Fibroblast of lung (primary cell): ENCODE measurements around the gene INO80C. TPM values are rescaled to one million over a fixed set of nuclear protein-coding genes. Genes with fewer than 3 reads are reported as not detected.

Source experiments
- DNase-seq, 2 donors: peaks; one replicate each; pipeline versions ENCODE4 v3.0.0 to v3.0.0-alpha.2; 2010; ENCODE audit warnings: low read depth in 2 of 2
- H2AFZ ChIP-seq: 2 replicates; pipeline ENCODE4 v1.5.1; 2012; ENCODE audit warnings: low read length, control low read depth, inconsistent platforms
- H3K27ac ChIP-seq: 2 replicates; pipeline ENCODE4 v1.5.1; 2011; ENCODE audit warnings: low read length, control low read depth; ENCODE audit not compliant: insufficient read depth
- H3K27me3 ChIP-seq: 2 replicates; pipeline ENCODE4 v1.5.1; 2011; ENCODE audit warnings: mild to moderate bottlenecking, low read length; ENCODE audit not compliant: control insufficient read depth, insufficient read depth
- H3K36me3 ChIP-seq: 2 replicates; pipeline ENCODE4 v1.5.1; 2011; ENCODE audit warnings: low read length; ENCODE audit not compliant: control insufficient read depth, insufficient read depth
- H3K4me1 ChIP-seq: 2 replicates; pipeline ENCODE4 v1.5.1; 2011; ENCODE audit warnings: low read length; ENCODE audit not compliant: control insufficient read depth, insufficient read depth; ENCODE audit errors: extremely low read depth
- H3K4me2 ChIP-seq: 2 replicates; pipeline ENCODE4 v1.5.1; 2011; ENCODE audit warnings: low read length, control low read depth; ENCODE audit not compliant: insufficient read depth; ENCODE audit errors: extremely low read depth
- H3K4me3 ChIP-seq, 4 experiments: fragments of 200-600 bp in 1 of 4; sonication (generic) in 1 of 4; replicated peaks in 1 of 4; 2 replicates each; pipeline ENCODE4 v1.5.1; 2011 to 2016; ENCODE audit warnings: low read length in 4 of 4, low read depth in 3 of 4, mild to moderate bottlenecking in 3 of 4, control low read depth in 2 of 4, inconsistent platforms in 1 of 4, mixed read lengths in 1 of 4; ENCODE audit not compliant: insufficient read depth in 1 of 4; ENCODE audit errors: control extremely low read depth in 1 of 4
- H3K79me2 ChIP-seq: 2 replicates; pipeline ENCODE4 v1.5.1; 2012; ENCODE audit warnings: mild to moderate bottlenecking, low read length, inconsistent platforms; ENCODE audit not compliant: control insufficient read depth, insufficient read depth
- H3K9ac ChIP-seq: 2 replicates; pipeline ENCODE4 v1.5.1; 2011; ENCODE audit warnings: mild to moderate bottlenecking, low read length, control low read depth; ENCODE audit not compliant: insufficient read depth
- H3K9me3 ChIP-seq: 2 replicates; pipeline ENCODE4 v1.5.1; 2012; ENCODE audit warnings: low read depth, low read length; ENCODE audit not compliant: control insufficient read depth, insufficient read depth
- H4K20me1 ChIP-seq: 2 replicates; pipeline ENCODE4 v1.5.1; 2011; ENCODE audit warnings: low read length; ENCODE audit not compliant: control insufficient read depth, insufficient read depth; ENCODE audit errors: extremely low read depth
- EZH2 ChIP-seq: IDR thresholded peaks from 2 replicates; pipeline ENCODE4 v1.5.1; 2012; ENCODE audit warnings: low read length, control low read depth, mild to moderate bottlenecking; ENCODE audit errors: missing control alignments
- polyA plus RNA-seq, 2 donors: library from polyadenylated mRNA; depleted of rRNA in 1 of 2; stranded (reverse) in 1 of 2; unstranded in 1 of 2; fragments of >200 nt; gene quantifications; 2 replicates each; pipeline ENCODE4 v1.2.1, GENCODE V29; 2011 to 2012; ENCODE audit warnings: missing spikeins in 1 of 2
- total RNA-seq: library from RNA; depleted of rRNA; stranded (reverse); fragments of >200 nt; gene quantifications from 2 replicates; pipeline ENCODE4 v1.2.1, GENCODE V29; 2014
- TF ChIP-seq, protein P1 (sequence below), 2 donors: IDR thresholded peaks in 1 of 2; conservative IDR thresholded peaks in 1 of 2; 1 replicate in 1 of 2; 2 replicates in 1 of 2; pipeline ENCODE4 v1.5.1; 2011 to 2012; ENCODE audit warnings: low read length in 2 of 2, control low read depth in 1 of 2, inconsistent platforms in 1 of 2, low read depth in 1 of 2, mild to moderate bottlenecking in 1 of 2

INO80C gene
- total and polyA plus RNA-seq, 2 donors (not counting 1 experiment from before 2014, with no cell fraction given) = 3.1 to 9.4 TPM

DNA sequence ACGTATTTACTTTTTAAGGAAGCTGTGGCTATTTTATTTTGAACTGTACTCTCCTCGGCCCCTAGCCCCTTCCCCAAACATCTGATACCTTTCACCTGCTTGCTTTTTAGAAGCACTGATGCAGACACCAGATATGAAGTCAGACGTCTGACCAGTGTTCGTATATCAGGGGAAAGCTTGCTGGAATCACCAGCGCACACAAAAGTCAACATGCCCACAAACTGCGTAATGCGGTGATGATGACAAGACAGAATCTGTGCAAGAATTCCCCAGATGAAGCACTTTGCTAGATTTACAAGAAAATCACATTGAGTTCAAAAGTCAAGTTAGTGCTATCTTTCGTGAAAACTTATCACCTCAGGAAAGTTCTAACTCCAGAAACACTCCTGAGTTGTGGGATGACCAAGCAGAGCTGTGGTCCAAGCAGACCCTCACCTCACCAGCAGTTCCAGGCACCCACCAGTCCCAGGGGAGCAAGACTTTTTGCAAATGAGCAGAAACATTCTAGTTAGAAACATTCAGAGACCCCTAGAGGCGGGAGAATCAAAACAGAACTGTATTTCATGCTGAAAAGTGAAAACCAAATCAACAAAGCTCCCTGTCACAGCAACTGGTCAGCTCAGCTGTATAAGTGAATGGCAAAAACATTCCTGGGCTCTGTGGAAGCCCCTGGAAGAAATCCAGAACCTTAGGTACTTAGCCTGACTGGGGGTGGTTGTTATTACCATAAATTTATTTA, 55.7 kb downstream of the INO80C start:
- H3K4me2 ChIP-seq = no peak overlapping the region
- H3K4me1 ChIP-seq = no peaks in the 10 kb centered on the region
- no peak for TF ChIP-seq EZH2
- TF ChIP-seq, protein P1, sequence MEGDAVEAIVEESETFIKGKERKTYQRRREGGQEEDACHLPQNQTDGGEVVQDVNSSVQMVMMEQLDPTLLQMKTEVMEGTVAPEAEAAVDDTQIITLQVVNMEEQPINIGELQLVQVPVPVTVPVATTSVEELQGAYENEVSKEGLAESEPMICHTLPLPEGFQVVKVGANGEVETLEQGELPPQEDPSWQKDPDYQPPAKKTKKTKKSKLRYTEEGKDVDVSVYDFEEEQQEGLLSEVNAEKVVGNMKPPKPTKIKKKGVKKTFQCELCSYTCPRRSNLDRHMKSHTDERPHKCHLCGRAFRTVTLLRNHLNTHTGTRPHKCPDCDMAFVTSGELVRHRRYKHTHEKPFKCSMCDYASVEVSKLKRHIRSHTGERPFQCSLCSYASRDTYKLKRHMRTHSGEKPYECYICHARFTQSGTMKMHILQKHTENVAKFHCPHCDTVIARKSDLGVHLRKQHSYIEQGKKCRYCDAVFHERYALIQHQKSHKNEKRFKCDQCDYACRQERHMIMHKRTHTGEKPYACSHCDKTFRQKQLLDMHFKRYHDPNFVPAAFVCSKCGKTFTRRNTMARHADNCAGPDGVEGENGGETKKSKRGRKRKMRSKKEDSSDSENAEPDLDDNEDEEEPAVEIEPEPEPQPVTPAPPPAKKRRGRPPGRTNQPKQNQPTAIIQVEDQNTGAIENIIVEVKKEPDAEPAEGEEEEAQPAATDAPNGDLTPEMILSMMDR (conservative IDR thresholded peaks at IDR 0.05 in 1 of 2, IDR thresholded peaks at IDR 0.05 in 1 of 2; ENCODE audit: low read depth in 1 of 2, low read length in 2 of 2) = peak in 1 of 2 donors; percentile 5
- no peak overlapping the region for H3K9ac ChIP-seq
- no peak overlapping the region for H3K4me3 ChIP-seq
- no peaks in the 10 kb centered on the region for H4K20me1 ChIP-seq
- H2AFZ ChIP-seq = no peak overlapping the region
- no peaks in the 10 kb centered on the region for H3K27me3 ChIP-seq
- no peaks in the 10 kb centered on the region for H3K9me3 ChIP-seq
- no peak overlapping the region for H3K27ac ChIP-seq
- no peaks in the 10 kb centered on the region for H3K36me3 ChIP-seq
- no peaks in the 10 kb centered on the region for H3K79me2 ChIP-seq
- peak in 1 of 2 donors; percentile 26 for DNase-seq

DNA sequence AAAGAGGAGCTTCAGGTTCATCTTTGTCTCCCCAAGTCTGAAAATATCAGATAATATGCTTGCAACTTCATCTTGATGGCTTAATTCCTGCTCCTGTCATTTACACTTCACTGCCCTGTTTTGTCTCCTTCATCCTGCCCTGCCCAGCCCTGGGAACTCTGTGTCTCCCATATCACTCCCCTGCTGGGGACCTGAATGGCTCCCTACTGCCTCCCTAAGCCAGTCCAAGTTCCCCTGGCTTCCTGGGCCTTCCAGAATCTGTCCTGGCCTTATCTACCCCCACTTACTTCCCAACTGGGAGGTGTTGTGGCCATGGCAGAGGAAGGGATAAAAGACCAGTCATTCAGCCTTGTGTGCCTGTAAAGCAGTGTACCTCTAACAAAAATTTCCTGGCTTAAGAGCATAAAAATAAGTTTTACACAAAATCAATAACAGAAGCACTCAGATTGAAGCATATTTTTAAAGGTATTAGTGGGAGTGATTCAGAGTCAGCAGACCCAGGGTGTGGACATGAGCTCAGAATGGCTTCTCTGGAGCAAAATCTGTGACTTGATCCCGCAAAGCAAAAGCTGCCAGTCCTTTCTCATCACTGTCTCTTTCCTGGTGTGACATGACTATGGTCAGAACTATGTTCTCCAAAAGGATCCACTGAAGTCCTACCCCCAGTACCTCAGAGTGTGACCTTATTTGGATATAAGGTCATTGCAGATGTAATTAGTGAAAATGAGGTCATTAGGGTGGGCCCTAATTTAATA, 59.1 kb downstream of the INO80C start:
- TF ChIP-seq, protein P1 (conservative IDR thresholded peaks at IDR 0.05 in 1 of 2, IDR thresholded peaks at IDR 0.05 in 1 of 2; ENCODE audit: low read depth in 1 of 2, low read length in 2 of 2) = no peak
- TF ChIP-seq EZH2 = no peak
- Histone ChIP-seq H3K36me3 (no peaks in the 10 kb centered on the region), H3K79me2 (no peaks in the 10 kb centered on the region), H3K4me3 (no peak overlapping the region), H3K27me3 (no peaks in the 10 kb centered on the region), H3K9ac (no peak overlapping the region), H3K4me1 (no peaks in the 10 kb centered on the region), H3K4me2 (no peak overlapping the region), H3K27ac (no peak overlapping the region), H3K9me3 (no peaks in the 10 kb centered on the region), H4K20me1 (no peaks in the 10 kb centered on the region), H2AFZ (no peak overlapping the region)
- no peak for DNase-seq

DNA sequence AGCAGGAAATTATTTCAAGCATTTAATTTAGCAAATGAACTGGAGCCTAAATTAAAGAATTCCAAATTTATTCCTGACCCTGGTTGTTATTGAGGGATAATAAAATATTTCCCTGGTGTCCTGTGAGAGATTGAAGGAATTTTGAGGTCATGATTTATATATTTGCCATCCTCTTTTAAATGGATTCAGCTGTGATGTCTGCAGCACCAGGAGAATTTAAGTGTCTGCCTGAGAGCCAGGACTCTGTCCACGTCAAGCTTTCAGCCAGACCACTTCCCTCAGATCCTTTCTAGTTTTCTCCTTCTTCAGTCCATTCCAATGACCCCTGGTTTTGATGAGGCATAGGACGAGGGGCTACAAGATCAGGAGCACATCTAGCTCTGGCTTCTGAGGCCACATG, 59.9 kb downstream of the INO80C start:
- H4K20me1 ChIP-seq = no peaks in the 10 kb centered on the region
- H2AFZ ChIP-seq = no peak overlapping the region
- H3K9ac ChIP-seq = no peak overlapping the region
- H3K4me1 ChIP-seq = no peaks in the 10 kb centered on the region
- H3K4me3 ChIP-seq = no peak overlapping the region
- TF ChIP-seq, protein P1 (conservative IDR thresholded peaks at IDR 0.05 in 1 of 2, IDR thresholded peaks at IDR 0.05 in 1 of 2; ENCODE audit: low read depth in 1 of 2, low read length in 2 of 2) = no peak
- TF ChIP-seq EZH2 = no peak
- no peak overlapping the region for H3K4me2 ChIP-seq
- H3K79me2 ChIP-seq = no peaks in the 10 kb centered on the region
- H3K36me3 ChIP-seq = no peaks in the 10 kb centered on the region
- DNase-seq = no peak
- no peaks in the 10 kb centered on the region for H3K27me3 ChIP-seq
- H3K9me3 ChIP-seq = no peaks in the 10 kb centered on the region
- H3K27ac ChIP-seq = no peak overlapping the region
